Neutrophil (primary cell): ENCODE measurements around the gene SLC26A4.
A peak's percentile ranks its signal among the peaks of the same experiment; 100 is the strongest.

Experiments
- H3K27ac ChIP-seq: fragments of 200-600 bp; sonication (generic); 2 replicates; pipeline ENCODE4 v1.5.1; 2016; ENCODE audit warnings: mild to moderate bottlenecking, moderate library complexity
- H3K27me3 ChIP-seq: fragments of 200-600 bp; sonication (generic); 2 replicates; pipeline ENCODE4 v1.6.0; 2016; ENCODE audit warnings: mild to moderate bottlenecking
- H3K36me3 ChIP-seq: fragments of 200-600 bp; sonication (generic); 2 replicates; pipeline ENCODE4 v1.5.1; 2017
- H3K4me1 ChIP-seq, 2 experiments: fragments of 200-600 bp in 1 of 2; sonication (generic) in 1 of 2; 1 replicate in 1 of 2; 2 replicates in 1 of 2; pipeline versions ENCODE4 v1.5.1 to v1.6.1; 2013 to 2016; ENCODE audit warnings: low read depth in 1 of 2, low read length in 1 of 2, mild to moderate bottlenecking in 1 of 2, moderate library complexity in 1 of 2; ENCODE audit not compliant: control insufficient read depth in 1 of 2, insufficient read depth in 1 of 2
- H3K4me3 ChIP-seq, 2 experiments: fragments of 200-600 bp in 1 of 2; sonication (generic) in 1 of 2; 1 replicate in 1 of 2; 2 replicates in 1 of 2; pipeline ENCODE4 v1.5.1; 2013 to 2016; ENCODE audit warnings: low read depth in 1 of 2, low read length in 1 of 2, mild to moderate bottlenecking in 1 of 2, moderate library complexity in 1 of 2
- H3K9me3 ChIP-seq: fragments of 200-600 bp; sonication (generic); 2 replicates; pipeline ENCODE4 v1.5.1; 2016
- CTCF ChIP-seq: fragments of 200-600 bp; sonication (generic); IDR thresholded peaks from 2 replicates; pipeline ENCODE4 v1.5.1; 2016; ENCODE audit warnings: antibody characterized with exemption

SLC26A4 gene

GRCh38 chr7:107659666-107660065 lies 962 bp upstream of the SLC26A4 start:
- H3K9me3 ChIP-seq, result no peaks in the 10 kb centered on the region
- H3K36me3 ChIP-seq, result no peaks in the 10 kb centered on the region
- H3K4me3 ChIP-seq, result no peak overlapping the region
- H3K4me1 ChIP-seq, result peaks cover 5 to 12% of the 10 kb centered on the region in 2 experiments
- TF ChIP-seq CTCF, result no peak
- H3K27me3 ChIP-seq, result peaks cover 93% of the 10 kb centered on the region
- H3K27ac ChIP-seq, result no peak overlapping the region

GRCh38 chr7:107661081-107661864 lies 645 bp downstream of the SLC26A4 start:
- TF ChIP-seq CTCF, result no peak
- no peaks in the 10 kb centered on the region for H3K36me3 ChIP-seq
- H3K9me3 ChIP-seq, result no peaks in the 10 kb centered on the region
- peaks cover 93% of the 10 kb centered on the region for H3K27me3 ChIP-seq
- peaks cover 5 to 12% of the 10 kb centered on the region in 2 experiments for H3K4me1 ChIP-seq
- H3K4me3 ChIP-seq, result peak overlapping the region in 1 of 2 experiments; percentile 20
- no peak overlapping the region for H3K27ac ChIP-seq

GRCh38 chr7:107661865-107662379 lies 1.3 kb downstream of the SLC26A4 start:
- Histone ChIP-seq H3K4me1 (peaks cover 5 to 12% of the 10 kb centered on the region in 2 experiments), H3K36me3 (no peaks in the 10 kb centered on the region), H3K4me3 (peak overlapping the region in 1 of 2 experiments; percentile 20), H3K27ac (no peak overlapping the region), H3K27me3 (peaks cover 88% of the 10 kb centered on the region), H3K9me3 (no peaks in the 10 kb centered on the region)
- TF ChIP-seq CTCF, result no peak

GRCh38 chr7:107663196-107663595 lies 2.6 kb downstream of the SLC26A4 start:
- Histone ChIP-seq H3K27ac (no peak overlapping the region), H3K36me3 (no peaks in the 10 kb centered on the region), H3K4me3 (no peak overlapping the region), H3K4me1 (peaks cover 5 to 12% of the 10 kb centered on the region in 2 experiments), H3K27me3 (peaks cover 82% of the 10 kb centered on the region), H3K9me3 (no peaks in the 10 kb centered on the region)
- TF ChIP-seq CTCF, result no peak

DNA sequence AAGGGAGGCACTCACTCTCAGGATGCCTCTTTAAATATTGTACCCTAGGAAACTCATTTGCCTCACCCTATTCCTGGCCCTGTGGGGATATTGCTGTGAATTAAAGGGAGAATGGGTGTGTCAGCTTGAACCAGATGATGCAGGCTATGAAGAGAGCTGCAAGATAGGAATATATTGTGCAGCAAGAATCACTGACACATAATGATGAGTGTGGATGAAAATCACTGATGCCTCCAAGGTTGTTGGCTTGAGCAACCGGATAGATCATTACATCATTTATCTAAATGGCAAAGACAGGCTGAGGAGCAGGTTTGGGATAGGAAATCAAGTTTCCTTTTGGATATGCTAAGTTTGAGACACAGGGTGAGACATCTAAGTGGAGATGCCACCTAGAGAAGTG lies 6.2 kb downstream of the SLC26A4 start:
- no peak for TF ChIP-seq CTCF
- H3K36me3 ChIP-seq, result no peaks in the 10 kb centered on the region
- H3K9me3 ChIP-seq, result no peaks in the 10 kb centered on the region
- peaks cover 54% of the 10 kb centered on the region for H3K27me3 ChIP-seq
- no peak overlapping the region for H3K4me3 ChIP-seq
- peaks cover 0 to under 1% of the 10 kb centered on the region in 2 experiments for H3K4me1 ChIP-seq
- H3K27ac ChIP-seq, result no peak overlapping the region
